Measurements from ENCODE around the gene TIMP4. TPM values are rescaled to one million over a fixed set of nuclear protein-coding genes. Genes with fewer than 3 reads are reported as not detected.

Gene TIMP4
- total RNA-seq, 4 donors from 2014 or later = 6.9 to 24.5 (median 16.5) TPM

- Histone ChIP-seq H3K27me3 (no peaks in the 10 kb centered on the region), H3K9me3 (no peaks in the 10 kb centered on the region), H3K36me3 (no peaks in the 10 kb centered on the region), H3K27ac (no peak overlapping the region), H3K4me3 (no peak overlapping the region), H3K4me1 (no peaks in the 10 kb centered on the region)
- no peak for DNase-seq (ENCODE audit: low spot score in 2 of 2)
- TF ChIP-seq EP300 (IDR thresholded peaks at IDR 0.05) (no peak), POLR2AphosphoS5 (IDR thresholded peaks at IDR 0.05) (no peak), POLR2A (IDR thresholded peaks at IDR 0.05) (no peak), CTCF (IDR thresholded peaks at IDR 0.05) (no peak)
- WGBS = 85% methylated on average over 4 of the region's 5 CpGs
Measured at GRCh38 chr3:12180631-12181030, 21.9 kb upstream of the TIMP4 start.

GRCh38 chr3:12180218-12180617 lies 21.5 kb upstream of the TIMP4 start:
- WGBS = 71% methylated on average over 4 of the region's 6 CpGs
- no peaks in the 10 kb centered on the region for H3K4me1 ChIP-seq
- no peak overlapping the region for H3K4me3 ChIP-seq
- H3K9me3 ChIP-seq = no peaks in the 10 kb centered on the region
- no peak for TF ChIP-seq POLR2AphosphoS5 (IDR thresholded peaks at IDR 0.05)
- TF ChIP-seq POLR2A (IDR thresholded peaks at IDR 0.05) = no peak
- no peak for TF ChIP-seq EP300 (IDR thresholded peaks at IDR 0.05)
- TF ChIP-seq CTCF (IDR thresholded peaks at IDR 0.05) = no peak
- no peak for DNase-seq (ENCODE audit: low spot score in 2 of 2)
- H3K36me3 ChIP-seq = no peaks in the 10 kb centered on the region
- no peak overlapping the region for H3K27ac ChIP-seq
- no peaks in the 10 kb centered on the region for H3K27me3 ChIP-seq

GRCh38 chr3:12179441-12179840 lies 20.7 kb upstream of the TIMP4 start:
- WGBS = 95% methylated on average over 1 of the region's 1 CpG
- DNase-seq (ENCODE audit: low spot score in 2 of 2) = no peak
- Histone ChIP-seq H3K9me3 (no peaks in the 10 kb centered on the region), H3K36me3 (no peaks in the 10 kb centered on the region), H3K4me3 (no peak overlapping the region), H3K27ac (no peak overlapping the region), H3K27me3 (no peaks in the 10 kb centered on the region), H3K4me1 (no peaks in the 10 kb centered on the region)
- TF ChIP-seq POLR2A (IDR thresholded peaks at IDR 0.05) = no peak
- no peak for TF ChIP-seq EP300 (IDR thresholded peaks at IDR 0.05)
- TF ChIP-seq CTCF (IDR thresholded peaks at IDR 0.05) = no peak
- no peak for TF ChIP-seq POLR2AphosphoS5 (IDR thresholded peaks at IDR 0.05)

GRCh38 chr3:12178091-12178820 lies 19.5 kb upstream of the TIMP4 start:
- Histone ChIP-seq H3K9me3 (no peaks in the 10 kb centered on the region), H3K27ac (no peak overlapping the region)
- 83% methylated on average over 6 of the region's 6 CpGs for WGBS

GRCh38 chr3:12177126-12177525 lies 18.4 kb upstream of the TIMP4 start:
- no peak for TF ChIP-seq POLR2A (IDR thresholded peaks at IDR 0.05)
- no peak for TF ChIP-seq POLR2AphosphoS5 (IDR thresholded peaks at IDR 0.05)
- TF ChIP-seq CTCF (IDR thresholded peaks at IDR 0.05) = no peak
- TF ChIP-seq EP300 (IDR thresholded peaks at IDR 0.05) = no peak
- H3K36me3 ChIP-seq = no peaks in the 10 kb centered on the region
- no peaks in the 10 kb centered on the region for H3K27me3 ChIP-seq
- no peak for DNase-seq (ENCODE audit: low spot score in 2 of 2)
- H3K4me3 ChIP-seq = no peak overlapping the region
- WGBS = 84% methylated on average over 2 of the region's 2 CpGs
- H3K4me1 ChIP-seq = no peaks in the 10 kb centered on the region
- H3K27ac ChIP-seq = no peak overlapping the region
- H3K9me3 ChIP-seq = no peaks in the 10 kb centered on the region

More at GRCh38 chr3:12178091-12178820, 19.5 kb upstream of the TIMP4 start:
- DNase-seq (ENCODE audit: low spot score in 2 of 2) = no peak
- no peaks in the 10 kb centered on the region for H3K4me1 ChIP-seq
- no peaks in the 10 kb centered on the region for H3K36me3 ChIP-seq
- no peak for TF ChIP-seq POLR2A (IDR thresholded peaks at IDR 0.05)
- no peak overlapping the region for H3K4me3 ChIP-seq
- H3K27me3 ChIP-seq = no peaks in the 10 kb centered on the region

Measured in suprapubic skin (tissue), 4 donors.